Stimulated activated CD4-positive, alpha-beta T cell treated with anti-CD3 and anti-CD28 coated beads, Interleukin-2, amount 100 ng/mL, for 48 hours (primary cell): Measurements from ENCODE around the gene EPSTI1.
A peak's percentile ranks its signal among the peaks of the same experiment; 100 is the strongest.

ENCODE experiments used
- DNase-seq, 2 donors: peaks; one replicate each; pipeline ENCODE4 v3.0.0-alpha.2; 2020

EPSTI1 gene

DNA sequence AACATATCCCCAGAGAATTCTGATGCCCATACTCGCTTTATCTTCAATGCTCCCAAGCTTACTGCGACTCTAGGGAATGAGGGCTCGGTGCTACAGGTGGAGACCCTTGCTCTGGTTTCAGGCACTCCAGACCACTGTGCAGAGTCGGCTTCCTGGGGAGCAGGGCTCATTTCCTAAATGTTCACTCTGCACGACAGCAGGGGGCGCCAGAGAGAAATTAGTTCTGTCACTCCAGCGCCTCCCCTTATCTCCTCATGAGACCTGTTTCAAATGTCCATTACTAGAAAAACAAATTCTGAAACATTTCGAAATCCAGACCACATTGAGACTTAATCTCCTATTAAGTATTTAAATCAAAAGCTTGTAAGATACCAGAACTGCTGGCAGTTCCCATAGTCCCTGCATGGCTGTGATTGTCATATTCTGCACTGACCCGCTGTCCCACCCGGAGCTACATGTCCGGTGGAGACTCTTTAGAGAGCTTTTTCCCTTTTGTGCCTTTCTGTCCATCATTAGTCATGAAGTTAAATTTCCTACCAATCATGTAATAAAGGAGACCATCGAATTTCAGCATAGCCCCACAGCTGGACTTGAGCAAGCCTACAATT lies 22.4 kb downstream of the EPSTI1 start:
- peak; percentile 86 to 89 for DNase-seq

DNA sequence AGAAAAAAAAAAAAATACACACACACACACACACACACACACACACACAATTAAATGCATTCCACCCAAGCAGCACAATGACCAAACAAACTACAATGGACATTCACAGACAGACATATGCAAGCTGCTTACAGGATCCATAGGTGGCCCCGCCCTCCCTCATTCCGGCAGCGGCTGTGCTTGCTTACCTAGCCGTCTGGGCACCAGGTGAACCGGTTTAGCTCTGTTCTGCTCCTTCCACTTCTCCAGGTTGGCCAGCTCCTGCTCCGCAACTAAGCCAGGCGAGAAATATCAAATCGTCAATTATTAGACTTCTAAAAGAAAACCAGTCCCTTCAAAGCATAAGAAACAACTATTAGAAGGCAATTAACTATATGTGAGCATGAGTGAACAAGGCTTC lies 23.1 kb downstream of the EPSTI1 start:
- DNase-seq: no peak

DNA sequence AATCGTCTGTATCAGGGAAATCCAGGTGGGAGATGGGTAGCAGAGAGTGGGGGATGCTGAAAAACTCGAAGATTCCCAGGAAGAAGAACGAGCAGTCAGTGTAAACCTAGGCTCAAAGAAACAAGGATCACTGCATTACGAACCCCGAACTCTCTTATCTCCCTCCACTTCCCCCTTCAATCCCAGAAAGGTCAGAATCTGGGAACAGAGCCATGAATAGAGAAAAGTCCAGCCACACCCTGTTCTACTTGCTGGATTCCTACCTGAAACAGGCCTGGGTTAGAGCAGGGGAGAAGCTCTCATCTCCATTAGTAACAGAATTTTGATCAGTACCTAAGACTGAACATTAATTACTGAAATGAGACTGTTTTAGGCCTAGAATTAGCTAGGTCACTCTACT lies 24.4 kb downstream of the EPSTI1 start:
- DNase-seq: no peak

DNA sequence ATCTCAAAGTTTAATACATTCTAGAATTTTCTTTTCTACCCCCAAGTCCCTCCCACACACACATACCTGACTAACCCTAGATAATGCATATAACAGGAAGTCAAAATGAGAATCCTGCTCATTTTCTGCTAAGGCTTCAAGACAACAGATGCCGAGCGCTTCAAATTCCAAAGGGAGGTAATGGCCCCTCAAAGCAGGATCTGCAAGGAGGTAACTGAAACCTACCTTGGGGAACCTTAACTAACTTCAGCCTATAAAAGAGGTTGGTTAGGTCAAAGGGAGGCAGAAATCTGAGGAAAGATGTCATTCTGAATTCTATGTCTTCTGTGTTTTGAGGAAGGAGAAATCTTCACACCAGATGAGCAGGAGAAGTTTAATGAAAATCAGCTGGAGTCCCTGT lies 26.8 kb downstream of the EPSTI1 start:
- DNase-seq: no peak

DNA sequence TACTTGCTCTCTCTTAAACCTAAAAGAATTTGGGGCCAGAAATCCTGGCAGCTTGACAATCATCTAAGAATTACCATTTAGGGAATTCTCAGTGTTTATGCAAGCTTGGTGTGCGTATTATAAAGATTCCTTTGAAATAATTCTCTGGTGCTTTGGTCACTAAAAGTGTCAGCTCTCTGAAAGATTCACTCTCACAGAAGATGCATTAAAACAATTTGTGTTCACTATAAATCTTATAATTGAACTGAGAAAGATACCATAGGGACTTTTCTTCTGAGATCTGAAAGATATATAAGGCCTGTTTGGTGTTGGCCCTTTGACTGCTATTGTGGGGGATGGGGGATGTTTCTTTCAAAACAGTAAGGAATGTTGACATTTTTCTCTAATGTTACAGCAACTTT lies 27.3 kb downstream of the EPSTI1 start:
- DNase-seq: no peak

DNA sequence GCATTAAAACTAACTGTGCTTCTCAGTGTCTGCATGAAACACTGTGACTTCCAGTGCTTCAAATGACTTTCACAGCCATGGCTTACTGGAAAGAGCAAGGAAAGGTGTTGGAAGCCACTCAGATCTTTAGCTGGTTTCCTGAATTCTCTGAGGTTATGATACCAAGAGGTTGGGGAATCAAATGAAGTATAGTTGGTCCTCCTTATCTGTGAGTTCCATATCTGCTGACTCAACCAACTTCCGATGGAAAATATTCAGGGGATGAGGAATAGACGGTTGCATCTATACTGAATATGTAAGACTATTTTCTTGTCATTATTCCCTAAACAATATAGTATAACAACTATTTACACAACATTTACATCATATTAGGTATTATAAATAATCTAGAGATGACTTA lies 32.4 kb downstream of the EPSTI1 start:
- DNase-seq: no peak

DNA sequence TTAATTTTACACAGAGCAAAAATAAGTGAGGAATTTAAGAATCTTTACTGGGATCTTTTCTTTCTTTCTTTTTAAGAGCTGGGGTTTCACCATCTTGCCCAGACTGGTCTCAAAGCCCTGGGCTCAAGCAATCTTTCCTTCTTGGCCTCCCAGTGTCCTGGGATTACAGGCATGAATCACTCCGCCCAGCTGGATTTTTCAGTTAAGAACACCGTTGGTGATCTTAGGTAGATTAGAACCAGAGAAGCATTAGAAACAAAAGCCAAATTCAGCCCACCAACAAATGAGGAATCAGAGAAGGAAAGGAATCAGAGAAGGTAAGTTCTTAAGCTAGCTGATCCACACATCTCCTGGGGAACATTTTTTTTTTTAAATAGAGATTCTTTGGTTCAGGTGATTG lies 34.2 kb downstream of the EPSTI1 start:
- no peak for DNase-seq

DNA sequence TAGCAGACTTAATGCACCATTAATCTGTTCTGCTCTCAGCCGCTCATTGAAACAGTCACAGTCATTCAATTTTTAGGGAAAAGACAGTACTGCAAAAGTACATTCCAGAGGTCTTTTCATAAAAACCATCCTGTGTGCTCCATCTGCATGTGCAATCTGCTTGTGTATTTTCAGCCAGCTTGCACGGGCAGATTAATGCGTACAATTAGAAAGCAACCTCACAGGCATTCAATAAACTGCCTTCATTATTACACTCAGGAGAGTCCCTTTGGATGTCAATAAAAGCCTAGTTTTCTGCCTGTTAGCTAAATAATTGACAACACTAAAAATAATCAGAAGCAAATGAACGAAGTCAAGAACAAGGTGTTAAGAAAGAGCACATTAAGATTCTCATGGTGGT lies 41.9 kb downstream of the EPSTI1 start:
- DNase-seq: no peak

DNA sequence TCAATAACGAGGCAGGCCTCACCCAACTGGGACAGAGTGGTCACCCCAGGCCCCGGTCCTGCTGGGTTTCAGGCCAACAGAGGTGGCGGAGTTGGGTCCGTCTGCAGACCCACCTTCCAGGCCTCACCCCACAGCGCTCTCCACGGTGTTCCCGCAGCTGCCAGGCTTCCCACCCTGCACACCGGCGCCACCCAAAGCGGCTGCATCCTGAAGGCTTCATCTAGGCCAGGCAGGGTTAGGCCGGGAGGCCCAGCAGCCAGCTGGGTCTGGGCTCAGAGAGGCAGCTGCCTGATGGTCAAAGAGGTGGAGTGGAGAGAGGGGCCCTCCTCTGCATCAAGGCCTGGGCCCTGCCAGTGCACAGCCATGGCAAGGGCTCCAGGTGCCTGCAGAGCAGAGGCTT lies 44.1 kb downstream of the EPSTI1 start:
- DNase-seq: no peak

DNA sequence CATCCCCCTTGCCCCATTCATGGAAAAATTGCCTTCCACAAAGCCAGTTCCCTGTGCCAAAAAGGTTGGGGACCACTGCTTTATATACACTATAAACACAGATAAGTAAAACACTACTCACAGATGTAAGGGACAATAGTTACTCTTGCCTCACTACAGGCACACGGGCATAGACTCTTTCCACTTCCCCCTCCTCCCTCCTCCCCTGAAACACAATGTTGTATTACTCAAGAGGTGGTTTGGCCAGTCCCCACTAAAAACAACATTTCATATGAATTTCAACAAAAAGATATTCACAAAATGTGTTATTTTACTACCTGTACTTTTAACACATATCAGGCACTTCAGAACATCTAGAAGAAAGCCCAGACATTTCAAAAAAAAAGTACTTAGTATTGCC lies 45.1 kb downstream of the EPSTI1 start:
- DNase-seq: no peak

DNA sequence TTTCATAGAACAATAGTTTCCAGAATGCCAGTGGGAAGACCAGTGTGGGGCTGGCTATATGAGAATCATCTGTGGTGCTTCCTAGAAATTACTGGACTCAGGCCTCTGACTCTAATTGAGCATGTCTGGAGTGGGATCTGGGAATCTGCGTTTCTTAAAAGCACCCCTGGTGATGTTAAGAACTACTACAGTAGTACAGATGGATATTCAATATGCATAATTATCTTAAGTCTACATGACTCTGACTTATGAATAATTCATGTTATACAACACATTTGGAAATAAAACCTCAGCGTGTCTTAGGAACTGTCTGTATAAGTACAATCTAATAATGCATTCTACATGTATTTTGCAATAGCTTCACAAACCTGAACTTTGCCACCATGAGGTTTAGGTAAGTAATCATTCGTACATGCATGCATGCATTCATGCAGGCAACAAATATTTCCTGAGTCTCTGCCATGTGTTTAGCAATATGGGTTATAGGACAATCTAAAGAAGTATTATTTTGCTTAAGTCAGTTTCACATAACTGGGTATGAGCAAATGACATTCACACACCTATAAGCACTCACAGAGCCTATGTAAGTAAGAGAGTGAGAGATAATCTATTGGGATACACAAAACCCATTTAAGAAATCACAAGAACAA lies 62.0 kb downstream of the EPSTI1 start:
- no peak for DNase-seq

DNA sequence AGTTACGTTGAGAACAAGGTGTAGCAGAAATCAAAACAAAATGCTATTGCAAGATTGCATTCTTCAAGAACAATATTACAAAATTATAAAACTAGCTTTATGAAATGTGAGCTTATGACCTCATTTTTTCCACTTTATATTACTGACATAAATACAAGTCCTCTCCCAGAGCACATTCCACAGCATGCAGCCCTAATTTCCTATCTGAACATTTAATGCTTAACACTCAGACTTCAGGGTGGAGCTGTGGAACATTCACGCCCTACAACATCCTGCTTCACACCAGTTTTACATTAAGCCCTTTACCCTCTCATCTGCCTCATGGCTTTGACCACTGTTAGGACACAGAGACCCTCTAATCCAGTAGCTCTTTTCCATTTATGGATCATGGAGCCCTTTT lies 65.5 kb downstream of the EPSTI1 start:
- DNase-seq: no peak

DNA sequence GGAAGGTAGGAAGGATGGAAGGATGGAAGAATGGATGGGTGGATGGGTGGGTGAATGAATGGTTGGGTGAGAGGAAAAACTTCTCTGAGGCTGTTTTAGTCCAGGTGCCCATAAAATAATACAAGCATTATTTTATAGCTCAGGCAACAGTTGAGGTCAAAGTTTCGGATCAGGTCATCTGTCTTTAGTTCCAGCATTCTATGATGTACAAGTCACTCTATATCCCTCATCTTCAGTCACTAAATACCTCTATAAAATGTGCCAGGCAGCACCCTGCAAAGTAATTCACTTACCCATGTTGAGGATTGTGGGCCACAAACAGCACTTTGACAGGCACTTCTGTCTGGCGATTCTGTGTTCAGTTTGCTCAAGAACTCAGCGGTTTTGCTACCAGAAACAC lies 66.0 kb downstream of the EPSTI1 start:
- DNase-seq: no peak

DNA sequence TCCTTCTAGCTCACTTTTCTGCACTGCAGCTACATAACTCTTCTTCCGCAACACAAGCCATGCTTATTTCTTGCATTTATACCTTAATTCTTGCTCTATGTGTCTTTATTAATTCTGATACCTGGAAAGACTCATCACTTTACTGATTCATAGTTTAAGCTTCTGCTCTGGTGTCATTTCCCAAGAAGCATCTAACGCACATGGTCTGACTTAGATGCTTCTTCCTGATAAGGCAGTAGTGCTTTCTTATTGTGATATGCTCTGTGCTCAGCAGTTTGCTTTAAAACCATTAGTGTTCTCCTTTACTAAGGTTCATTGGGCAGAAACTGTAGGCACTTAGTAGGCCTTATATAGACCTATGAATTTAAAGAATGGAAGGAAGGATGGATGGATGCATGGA lies 66.4 kb downstream of the EPSTI1 start:
- no peak for DNase-seq

DNA sequence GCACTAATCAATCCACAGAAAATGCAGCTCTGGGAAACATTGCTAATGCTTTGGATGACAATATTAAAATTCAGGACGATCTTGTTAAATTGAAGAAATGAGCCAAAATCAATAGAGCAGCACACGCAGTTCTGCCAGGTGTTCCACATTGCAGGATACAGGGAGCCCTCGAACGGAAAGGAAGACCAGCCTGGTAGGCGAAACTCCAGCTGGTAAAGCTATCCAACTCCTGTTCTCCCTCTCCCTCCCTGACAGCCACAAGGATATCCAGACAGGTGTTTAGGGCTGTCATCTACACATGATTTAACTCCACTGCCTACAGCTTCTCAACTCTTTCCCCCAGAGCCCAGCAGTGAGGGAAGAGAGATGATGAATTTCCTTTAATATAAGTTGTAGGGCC lies 67.7 kb downstream of the EPSTI1 start:
- no peak for DNase-seq

DNA sequence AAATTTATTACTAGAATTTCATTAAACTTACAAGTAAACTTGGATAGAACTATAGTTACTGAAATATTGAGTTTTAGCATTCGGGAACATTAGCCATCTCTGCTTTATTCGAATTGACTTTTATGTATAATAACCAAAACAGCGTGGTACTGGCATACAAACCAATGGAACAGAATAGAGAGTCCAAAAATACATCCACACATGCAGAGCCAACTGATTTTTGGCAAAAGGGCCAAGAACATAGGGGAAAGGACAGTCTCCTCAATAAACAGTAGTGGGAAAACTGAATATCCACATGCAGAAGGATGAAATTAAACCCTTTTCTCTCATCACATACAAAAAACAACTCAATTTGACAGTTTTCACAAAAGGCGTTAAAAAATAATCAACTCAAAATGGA lies 84.3 kb downstream of the EPSTI1 start:
- DNase-seq: no peak

DNA sequence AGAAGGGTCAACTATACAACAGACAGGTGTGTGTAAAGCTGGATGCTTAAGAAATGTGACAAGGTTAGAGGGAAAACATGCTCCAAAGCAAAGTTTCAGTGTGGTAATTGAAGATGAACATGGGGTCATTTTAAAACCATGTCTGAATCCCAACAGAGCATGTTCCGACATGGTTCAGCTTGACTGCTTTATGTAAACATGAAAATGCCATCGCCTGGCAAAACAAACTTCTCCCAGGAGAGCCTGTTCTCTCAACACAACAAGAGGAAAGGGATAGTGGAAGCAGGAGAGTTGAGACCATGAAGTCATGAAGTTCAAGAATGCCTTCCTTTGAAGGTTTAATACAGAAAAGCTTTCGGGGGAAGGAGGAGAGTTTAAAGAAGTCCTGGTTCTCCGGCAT lies 85.8 kb downstream of the EPSTI1 start:
- DNase-seq: no peak

DNA sequence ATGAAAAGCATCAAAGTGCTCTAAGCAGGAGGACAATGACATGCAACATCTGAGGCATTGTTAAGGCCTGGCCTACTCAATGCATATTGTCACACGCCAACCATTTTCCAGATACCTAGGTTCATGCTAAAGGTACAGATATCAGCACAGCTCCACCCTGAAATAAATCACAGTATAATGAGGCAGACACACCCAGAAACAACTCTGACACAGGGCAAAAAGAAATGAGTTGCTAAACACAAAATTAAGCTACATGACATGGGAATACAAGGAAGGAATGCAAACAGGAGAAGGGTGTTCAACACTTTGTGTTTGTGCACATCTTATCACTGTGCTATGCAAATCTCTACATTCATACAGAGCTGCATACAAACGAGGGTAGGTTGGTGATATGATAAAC lies 86.5 kb downstream of the EPSTI1 start:
- DNase-seq: no peak

DNA sequence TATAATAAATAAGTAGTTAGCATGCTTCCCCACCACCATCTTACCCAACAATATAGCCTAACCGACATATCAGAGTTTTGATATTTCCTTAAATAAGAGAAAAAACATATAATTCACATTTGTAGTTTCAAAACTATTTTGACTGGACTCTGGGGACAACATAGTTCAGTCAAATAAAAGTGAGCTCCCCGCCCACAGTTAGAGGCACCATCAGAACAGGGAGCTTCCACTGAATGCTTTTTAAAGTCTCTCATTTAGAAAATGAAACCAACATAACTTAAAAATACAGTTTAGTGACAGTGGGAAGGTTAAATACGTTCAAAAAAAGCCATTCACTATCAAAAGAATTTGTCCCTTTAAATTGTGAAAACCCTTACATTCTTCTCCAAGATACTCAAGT lies 92.8 kb downstream of the EPSTI1 start:
- DNase-seq: no peak

DNA sequence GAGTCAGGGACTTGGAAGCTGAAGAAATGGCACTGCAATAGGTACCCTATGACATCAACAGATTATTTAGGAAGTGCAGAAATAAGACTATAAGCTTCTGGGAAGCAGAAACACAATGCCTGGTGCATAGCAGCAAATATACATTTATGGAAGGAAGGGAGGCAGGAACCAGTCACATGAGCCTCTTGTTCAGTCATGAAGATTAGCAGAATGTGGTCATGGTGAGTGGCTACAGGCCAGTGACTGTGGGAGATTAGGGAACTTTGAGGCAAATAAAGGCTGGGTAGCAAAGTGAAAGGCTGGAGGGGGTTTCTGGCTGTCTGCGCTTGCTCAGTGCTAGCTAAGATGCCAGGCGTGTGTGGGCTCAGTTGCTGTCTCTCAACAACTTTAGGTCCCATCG lies 96.3 kb downstream of the EPSTI1 start:
- no peak for DNase-seq

DNA sequence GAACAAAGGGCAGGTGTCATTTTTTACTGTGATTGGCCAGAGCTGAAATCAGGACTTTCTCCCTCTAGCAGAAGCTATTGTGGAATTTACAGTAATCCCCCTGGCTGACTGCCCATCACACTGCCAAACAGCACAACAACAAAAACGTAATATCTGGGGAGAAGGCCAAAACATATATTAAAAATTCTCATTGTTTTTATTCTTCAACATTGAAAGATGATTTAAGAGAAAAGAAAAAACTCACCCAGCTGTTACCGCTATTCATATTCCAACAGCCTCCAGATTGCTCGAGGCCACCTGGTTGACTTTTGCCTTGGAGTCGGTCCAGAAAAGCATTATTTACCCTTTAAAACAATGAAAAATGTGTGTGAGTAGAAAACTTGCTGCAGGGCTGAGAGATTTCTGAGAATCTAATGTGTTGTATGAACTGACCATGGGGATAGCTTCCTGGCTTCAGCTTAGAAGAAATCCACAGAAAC lies 97.2 kb downstream of the EPSTI1 start:
- no peak for DNase-seq

DNA sequence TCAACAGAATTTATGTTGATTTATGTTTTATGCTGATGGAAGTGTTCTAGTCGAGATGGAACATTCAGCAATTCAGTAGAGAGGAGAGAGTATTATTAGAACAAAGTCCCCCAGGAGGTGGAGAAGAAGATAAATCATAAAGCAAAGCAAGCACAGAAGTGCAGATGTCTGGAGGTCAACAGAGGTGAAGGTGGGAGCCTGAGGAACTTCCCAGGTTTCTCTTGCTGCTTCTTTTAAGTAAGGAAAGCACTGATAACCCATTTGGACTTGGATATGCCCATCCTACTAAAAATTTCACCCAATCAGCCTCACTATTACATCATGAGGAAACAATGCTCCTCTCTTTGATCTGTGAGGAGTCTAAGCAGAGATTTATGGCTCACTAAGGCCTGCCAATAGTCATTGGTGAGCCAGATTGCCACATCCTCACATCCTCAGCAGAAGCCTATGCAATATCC lies 98.8 kb downstream of the EPSTI1 start:
- no peak for DNase-seq

DNA sequence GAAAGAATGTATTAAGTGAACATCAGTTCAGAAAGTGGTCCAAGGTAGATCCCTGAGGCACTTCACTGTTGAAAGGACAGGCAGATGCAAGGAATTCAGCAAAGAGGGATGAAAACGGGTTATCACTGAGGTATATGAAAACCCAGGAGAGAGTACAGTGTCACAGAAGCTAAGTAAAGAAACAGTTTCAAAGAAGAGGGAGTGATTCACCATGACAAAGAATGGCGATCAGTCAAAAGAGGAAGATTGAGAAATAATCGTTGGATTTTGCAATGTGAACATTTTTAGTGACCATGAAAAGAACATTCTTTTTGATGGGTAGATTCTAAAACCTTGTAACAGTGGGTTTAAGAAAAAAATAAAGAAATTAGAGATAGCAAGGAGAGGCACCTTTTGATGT lies 99.3 kb downstream of the EPSTI1 start:
- no peak for DNase-seq

DNA sequence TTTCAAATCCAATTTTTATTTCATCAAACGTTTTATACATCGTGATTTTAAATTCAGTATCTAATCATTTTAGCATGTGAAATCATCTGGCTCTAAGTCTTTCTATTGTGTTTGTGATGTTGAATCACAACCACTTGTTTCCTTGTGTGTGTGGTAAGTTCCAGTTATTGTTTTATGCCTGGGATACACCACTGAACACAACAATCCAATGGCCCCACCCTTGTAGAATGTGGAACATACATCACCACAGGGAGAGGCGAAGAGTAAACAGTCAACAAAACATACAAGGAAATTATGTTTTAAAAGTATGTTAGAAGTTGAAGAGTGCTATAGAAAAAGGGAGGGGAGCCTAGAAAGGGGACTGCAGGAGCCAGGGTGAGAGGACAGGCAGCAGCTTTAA lies 100.5 kb downstream of the EPSTI1 start:
- DNase-seq: no peak

DNA sequence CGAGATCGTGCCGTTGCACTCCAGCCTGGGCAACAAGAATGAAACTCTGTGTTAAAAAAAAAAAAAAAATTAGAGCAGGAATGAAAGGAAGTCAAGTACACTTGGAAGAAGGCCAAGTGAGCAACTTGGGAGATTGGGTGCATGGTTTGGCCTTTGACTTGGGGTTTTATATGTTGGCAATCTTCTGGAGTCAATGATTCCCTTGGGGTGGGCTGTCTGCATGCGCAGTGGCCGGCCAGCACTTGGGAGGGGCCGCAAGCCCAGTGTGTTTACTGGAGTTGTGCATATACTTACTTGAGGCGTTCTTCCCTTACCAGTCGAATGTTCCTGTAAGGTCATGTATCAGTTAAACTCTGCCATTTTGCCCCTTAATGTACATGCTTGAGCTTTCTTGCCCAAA lies 106.7 kb downstream of the EPSTI1 start:
- DNase-seq: no peak
